Effector memory CD8-positive, alpha-beta T cell (primary cell): ENCODE measurements around the gene CRTAP.

ENCODE experiments used
- ATAC-seq: fragments of 150-1000 bp; cut with Tn5 transposase; replicated peaks from 2 replicates; pipeline ENCODE4 v1.10.0; 2021; ENCODE audit warnings: mild to moderate bottlenecking, moderate library complexity
- DNase-seq, 3 experiments: peaks; one replicate each; pipeline ENCODE4 v3.0.0; 2021
- H3K27ac Mint-ChIP-seq, 2 donors: one replicate each; pipeline ENCODE4 v1.8.0; 2022; ENCODE audit warnings: mild to moderate bottlenecking in 2 of 2, mixed read lengths in 2 of 2, moderate library complexity in 2 of 2
- H3K27me3 Mint-ChIP-seq, 2 donors: one replicate each; pipeline ENCODE4 v1.8.0; 2022; ENCODE audit warnings: mixed read lengths in 2 of 2
- H3K36me3 Mint-ChIP-seq: one replicate; pipeline ENCODE4 v1.8.0; 2022; ENCODE audit warnings: mild to moderate bottlenecking, moderate library complexity, mixed read lengths; ENCODE audit not compliant: insufficient read depth
- H3K4me1 Mint-ChIP-seq, 2 donors: one replicate each; pipeline ENCODE4 v1.8.0; 2022; ENCODE audit warnings: low read depth in 2 of 2, mixed read lengths in 2 of 2
- H3K4me3 Mint-ChIP-seq, 2 donors: one replicate each; pipeline ENCODE4 v1.8.0; 2022; ENCODE audit warnings: mild to moderate bottlenecking in 2 of 2, mixed read lengths in 2 of 2, moderate library complexity in 2 of 2
- H3K9me3 Mint-ChIP-seq, 2 donors: one replicate each; pipeline ENCODE4 v1.8.0; 2022; ENCODE audit warnings: mixed read lengths in 2 of 2

CRTAP gene

GRCh38 chr3:33088691-33089090 is 25.1 kb upstream of the CRTAP start:
- peak overlapping the region; percentile 53 to 54 for H3K4me3 Mint-ChIP-seq
- no peak for DNase-seq
- H3K27ac Mint-ChIP-seq = peak overlapping the region; percentile 82 to 86
- peaks cover 22% of the 10 kb centered on the region for H3K36me3 Mint-ChIP-seq
- H3K4me1 Mint-ChIP-seq = peaks cover 64 to 77% of the 10 kb centered on the region in 2 donors
- ATAC-seq = no peak
- no peaks in the 10 kb centered on the region for H3K27me3 Mint-ChIP-seq
- no peaks in the 10 kb centered on the region for H3K9me3 Mint-ChIP-seq

GRCh38 chr3:33089515-33089914 is 24.3 kb upstream of the CRTAP start:
- peak overlapping the region; percentile 82 to 86 for H3K27ac Mint-ChIP-seq
- no peaks in the 10 kb centered on the region for H3K27me3 Mint-ChIP-seq
- peak overlapping the region; percentile 53 to 54 for H3K4me3 Mint-ChIP-seq
- ATAC-seq (peak; percentile 79), DNase-seq (no peak)
- peaks cover 23% of the 10 kb centered on the region for H3K36me3 Mint-ChIP-seq
- peaks cover 60 to 71% of the 10 kb centered on the region in 2 donors for H3K4me1 Mint-ChIP-seq
- no peaks in the 10 kb centered on the region for H3K9me3 Mint-ChIP-seq

GRCh38 chr3:33091746-33092145 is 22.1 kb upstream of the CRTAP start:
- ATAC-seq (no peak), DNase-seq (no peak)
- no peaks in the 10 kb centered on the region for H3K27me3 Mint-ChIP-seq
- H3K9me3 Mint-ChIP-seq = no peaks in the 10 kb centered on the region
- H3K4me1 Mint-ChIP-seq = peaks cover 69 to 74% of the 10 kb centered on the region in 2 donors
- H3K4me3 Mint-ChIP-seq = no peak overlapping the region
- peaks cover 30% of the 10 kb centered on the region for H3K36me3 Mint-ChIP-seq
- peak overlapping the region; percentile 82 to 86 for H3K27ac Mint-ChIP-seq

DNA sequence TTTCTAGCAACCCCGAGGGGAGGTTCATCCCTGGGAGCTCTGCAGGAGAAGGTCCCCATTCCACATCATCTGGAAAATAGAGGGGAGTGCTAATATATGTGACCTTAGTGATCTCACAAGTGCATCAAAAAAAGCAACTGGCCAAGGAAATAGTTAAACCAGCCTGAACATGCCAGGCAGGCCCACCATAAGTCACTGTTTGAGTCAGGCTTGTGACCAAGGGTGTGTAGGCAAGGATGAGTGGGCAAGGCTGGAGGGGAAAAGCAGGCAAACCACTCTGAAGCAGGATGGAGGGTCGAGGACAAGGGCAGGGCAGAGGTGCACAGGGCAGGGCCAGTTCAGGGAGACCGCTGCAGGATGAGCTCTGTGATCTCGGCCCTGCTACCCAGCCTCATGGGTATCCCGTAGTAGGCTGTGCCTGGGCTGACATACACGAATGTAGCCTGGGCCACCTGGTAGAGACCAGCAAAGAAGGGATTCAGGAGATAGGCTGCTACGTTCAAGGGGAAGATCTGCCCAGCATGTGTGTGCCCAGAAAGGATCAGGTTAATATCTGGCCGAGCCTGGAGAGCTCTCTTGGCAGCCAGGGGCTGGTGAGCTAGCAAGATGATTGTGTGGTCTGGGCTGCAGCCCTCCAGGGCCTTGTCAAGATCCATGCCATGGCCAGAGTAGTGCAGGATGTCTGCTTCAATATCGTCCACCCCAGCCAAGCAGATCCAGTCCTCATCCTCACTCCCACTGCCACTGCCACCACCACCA is 21.1 kb upstream of the CRTAP start:
- Mint-ChIP-seq H3K4me1 (peaks cover 68 to 71% of the 10 kb centered on the region in 2 donors), H3K27me3 (no peaks in the 10 kb centered on the region), H3K27ac (peak overlapping the region; percentile 73 to 82), H3K4me3 (peak overlapping the region in 1 of 2 donors; percentile 5), H3K36me3 (peaks cover 30% of the 10 kb centered on the region), H3K9me3 (no peaks in the 10 kb centered on the region)
- no peak for ATAC-seq
- no peak for DNase-seq

DNA sequence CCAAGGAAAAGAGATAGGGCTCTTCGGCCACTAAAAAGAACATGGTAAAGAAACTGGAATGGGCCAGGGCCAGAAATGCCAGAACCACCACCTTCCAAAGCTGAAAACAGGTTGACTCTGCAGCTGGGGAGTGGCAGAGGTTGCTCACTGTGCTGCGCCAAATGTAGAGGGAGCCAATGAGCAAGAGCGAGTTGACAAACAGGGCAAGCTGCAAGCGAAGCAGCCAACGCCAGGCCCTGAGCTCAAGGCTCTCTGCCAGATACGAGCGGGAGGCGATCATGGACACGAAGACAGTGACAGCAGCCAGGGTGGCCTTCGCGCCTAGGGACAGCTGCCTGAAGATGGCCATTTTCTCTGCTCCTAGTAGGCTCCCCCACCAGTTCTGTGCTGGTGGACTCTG is 20.0 kb upstream of the CRTAP start:
- H3K36me3 Mint-ChIP-seq = peaks cover 26% of the 10 kb centered on the region
- H3K27ac Mint-ChIP-seq = peak overlapping the region; percentile 33 to 81
- H3K9me3 Mint-ChIP-seq = no peaks in the 10 kb centered on the region
- no peaks in the 10 kb centered on the region for H3K27me3 Mint-ChIP-seq
- H3K4me3 Mint-ChIP-seq = peak overlapping the region in 1 of 2 donors; percentile 23
- no peak for DNase-seq
- no peak for ATAC-seq
- peaks cover 58 to 59% of the 10 kb centered on the region in 2 donors for H3K4me1 Mint-ChIP-seq

DNA sequence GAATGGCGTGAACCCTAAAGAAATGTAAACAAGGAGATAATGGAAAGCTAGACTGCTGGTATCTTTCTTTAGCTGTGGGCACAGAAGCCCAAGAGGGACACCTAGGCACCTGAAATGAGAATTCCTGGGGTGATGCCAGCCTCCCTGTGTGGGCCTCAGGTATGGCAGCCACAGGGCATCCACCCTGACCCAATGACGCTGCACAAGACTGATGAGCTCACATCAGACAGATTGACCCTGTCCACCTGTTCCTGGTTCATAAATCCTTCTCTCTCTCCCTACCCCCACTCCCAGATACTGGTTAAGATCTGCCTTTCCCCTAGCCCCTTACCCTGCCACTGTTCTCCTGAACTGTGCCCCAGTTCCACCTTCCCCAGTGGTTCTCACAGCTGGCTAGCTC is 18.4 kb upstream of the CRTAP start:
- peak overlapping the region; percentile 90 to 98 for H3K27ac Mint-ChIP-seq
- H3K36me3 Mint-ChIP-seq = peaks cover 26% of the 10 kb centered on the region
- no peaks in the 10 kb centered on the region for H3K9me3 Mint-ChIP-seq
- H3K4me1 Mint-ChIP-seq = peaks cover 43 to 44% of the 10 kb centered on the region in 2 donors
- H3K4me3 Mint-ChIP-seq = peak overlapping the region; percentile 97 to 98
- H3K27me3 Mint-ChIP-seq = no peaks in the 10 kb centered on the region
- DNase-seq (no peak), ATAC-seq (no peak)

- peaks cover 26% of the 10 kb centered on the region for H3K36me3 Mint-ChIP-seq
- no peaks in the 10 kb centered on the region for H3K9me3 Mint-ChIP-seq
- peak overlapping the region; percentile 97 to 98 for H3K4me3 Mint-ChIP-seq
- H3K27ac Mint-ChIP-seq = peak overlapping the region; percentile 90 to 98
- H3K4me1 Mint-ChIP-seq = peaks cover 34 to 36% of the 10 kb centered on the region in 2 donors
- no peaks in the 10 kb centered on the region for H3K27me3 Mint-ChIP-seq
- ATAC-seq = peak; percentile 63
- peak in 2 of 3 experiments; percentile 40 to 45 for DNase-seq
Observed at GRCh38 chr3:33096093-33096868, 17.5 kb upstream of the CRTAP start.

DNA sequence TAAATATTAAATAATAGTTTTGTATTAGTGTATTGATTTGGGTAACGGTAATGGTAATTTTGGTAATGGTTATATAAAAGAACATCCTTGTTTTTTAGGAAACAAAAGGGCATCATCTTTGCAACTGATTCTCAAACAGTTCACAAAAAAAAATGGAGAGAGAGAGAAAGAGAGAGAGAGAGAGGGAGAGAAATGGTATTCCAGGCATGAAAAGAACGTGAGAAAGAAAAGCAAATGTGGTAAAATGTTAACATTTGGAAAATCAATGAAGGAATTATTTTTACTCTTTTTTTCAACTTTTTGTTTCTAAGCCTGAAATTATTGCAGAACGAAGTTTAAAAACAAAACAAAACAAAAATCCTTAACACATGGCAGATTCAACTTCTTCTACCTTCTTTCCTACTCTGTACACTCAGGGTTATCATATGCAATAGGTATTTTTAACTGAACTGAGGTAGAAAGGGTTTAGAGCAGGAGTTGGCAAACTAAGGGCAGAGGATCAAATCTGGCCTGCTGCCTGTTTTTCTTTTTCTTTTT is 14.6 kb upstream of the CRTAP start:
- no peak overlapping the region for H3K27ac Mint-ChIP-seq
- H3K4me1 Mint-ChIP-seq = peaks cover 11 to 14% of the 10 kb centered on the region in 2 donors
- no peaks in the 10 kb centered on the region for H3K9me3 Mint-ChIP-seq
- peaks cover 10% of the 10 kb centered on the region for H3K36me3 Mint-ChIP-seq
- H3K27me3 Mint-ChIP-seq = no peaks in the 10 kb centered on the region
- no peak for DNase-seq
- no peak overlapping the region for H3K4me3 Mint-ChIP-seq
- ATAC-seq = no peak

DNA sequence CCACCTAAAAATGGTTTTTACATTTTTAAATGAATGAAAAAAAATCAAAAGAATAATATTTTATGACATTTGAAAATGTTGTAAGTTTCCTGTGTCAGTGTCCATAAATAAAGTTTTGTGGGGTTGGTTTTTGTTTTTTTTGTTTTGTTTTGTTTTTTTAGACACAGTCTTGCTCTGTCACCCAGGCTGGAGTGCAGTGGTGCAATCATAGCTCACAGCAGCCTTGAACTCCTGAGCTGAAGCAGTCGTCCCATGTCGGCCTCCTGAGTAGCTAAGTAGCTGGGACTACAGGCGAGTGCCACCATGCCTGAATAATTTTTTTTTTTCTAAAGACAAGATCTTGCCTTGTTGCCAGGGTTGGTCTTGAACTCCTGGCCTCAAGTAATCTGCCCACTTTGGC is 14.1 kb upstream of the CRTAP start:
- Mint-ChIP-seq H3K36me3 (peaks cover 10% of the 10 kb centered on the region), H3K4me3 (no peak overlapping the region), H3K27me3 (peaks cover 0 to 3% of the 10 kb centered on the region in 2 donors), H3K4me1 (peaks cover 11 to 14% of the 10 kb centered on the region in 2 donors), H3K9me3 (no peaks in the 10 kb centered on the region), H3K27ac (no peak overlapping the region)
- DNase-seq (no peak), ATAC-seq (no peak)

- Mint-ChIP-seq H3K4me3 (no peak overlapping the region), H3K36me3 (peaks cover 5% of the 10 kb centered on the region), H3K9me3 (no peaks in the 10 kb centered on the region), H3K27ac (no peak overlapping the region), H3K27me3 (peaks cover 0 to 8% of the 10 kb centered on the region in 2 donors), H3K4me1 (peaks cover 11 to 12% of the 10 kb centered on the region in 2 donors)
- DNase-seq (no peak), ATAC-seq (no peak)
Observed at GRCh38 chr3:33100229-33100628, 13.6 kb upstream of the CRTAP start.

GRCh38 chr3:33103034-33103433 is 10.8 kb upstream of the CRTAP start:
- Mint-ChIP-seq H3K4me1 (peaks cover 0 to 5% of the 10 kb centered on the region in 2 donors), H3K4me3 (no peak overlapping the region), H3K27ac (no peak overlapping the region), H3K27me3 (peaks cover 0 to 21% of the 10 kb centered on the region in 2 donors), H3K36me3 (no peaks in the 10 kb centered on the region), H3K9me3 (no peaks in the 10 kb centered on the region)
- ATAC-seq (no peak), DNase-seq (no peak)

- H3K4me3 Mint-ChIP-seq = no peak overlapping the region
- ATAC-seq (no peak), DNase-seq (no peak)
- H3K4me1 Mint-ChIP-seq = peaks cover 0 to 5% of the 10 kb centered on the region in 2 donors
- peaks cover 0 to 21% of the 10 kb centered on the region in 2 donors for H3K27me3 Mint-ChIP-seq
- H3K27ac Mint-ChIP-seq = no peak overlapping the region
- no peaks in the 10 kb centered on the region for H3K36me3 Mint-ChIP-seq
- no peaks in the 10 kb centered on the region for H3K9me3 Mint-ChIP-seq
Observed at GRCh38 chr3:33103480-33103879, 10.3 kb upstream of the CRTAP start.

DNA sequence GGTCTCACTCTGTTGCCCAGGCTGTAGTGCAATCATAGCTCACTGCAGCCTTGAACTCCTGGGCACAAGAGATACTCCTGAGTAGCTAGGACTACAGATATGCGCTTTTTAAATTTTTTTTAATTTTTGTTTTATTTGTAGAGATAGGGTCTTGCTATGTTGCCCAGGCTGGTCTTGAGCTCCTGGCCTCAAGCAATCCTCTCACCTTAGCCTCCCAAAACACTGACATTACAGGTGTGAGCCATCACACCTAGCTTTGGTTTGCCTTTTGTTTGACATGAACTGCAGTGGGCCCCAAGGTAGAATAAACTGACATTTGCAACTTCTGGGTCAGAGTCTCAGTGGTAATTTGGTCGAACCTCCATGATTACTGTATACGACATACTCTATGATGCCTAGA is 9.0 kb upstream of the CRTAP start:
- Mint-ChIP-seq H3K36me3 (no peaks in the 10 kb centered on the region), H3K27ac (no peak overlapping the region), H3K9me3 (no peaks in the 10 kb centered on the region), H3K27me3 (peaks cover 0 to 21% of the 10 kb centered on the region in 2 donors), H3K4me1 (peaks cover 0 to 5% of the 10 kb centered on the region in 2 donors), H3K4me3 (no peak overlapping the region)
- DNase-seq (no peak), ATAC-seq (no peak)
